ENCODE results near the gene NAT8L. TPM values are rescaled to one million over a fixed set of nuclear protein-coding genes. Genes with fewer than 3 reads are reported as not detected.

NAT8L gene
- total RNA-seq, 4 donors from 2014 or later = 0.14 to 1.9 (median 0.64) TPM; not detected in 1

- Histone ChIP-seq H3K4me1 (peaks cover 0 to 20% (median 11%) of the 10 kb centered on the region in 4 donors), H3K27ac (no peak overlapping the region), H3K9me3 (no peaks in the 10 kb centered on the region), H3K36me3 (no peaks in the 10 kb centered on the region), H3K27me3 (peaks cover 66% of the 10 kb centered on the region), H3K4me3 (no peak overlapping the region)
- WGBS, 2 donors (ENCODE audit: low coverage in 1 of 2) = 41% methylated on average over 42 of the region's 54 CpGs; no CpG with 5 or more reads in 1 of the 2 donors
- intact Hi-C loops (cut with DNase I; ENCODE audit: low total_unique reads) (no loop called here), in situ Hi-C loops (cut with MboI; ENCODE audit: low pct_ligation_motif_present in 1 of 4, low pct_unique_long_range_greater_than_20kb in 1 of 4, low sequenced_read_pairs in 3 of 4) (no loop called here)
- peak; percentile 32 for DNase-seq
- TF ChIP-seq EP300 (IDR thresholded peaks at IDR 0.05; ENCODE audit: low read depth) = no peak
- peak in 2 of 5 experiments; percentile 7 to 40 for TF ChIP-seq CTCF (IDR thresholded peaks at IDR 0.05)
Observed at GRCh38 chr4:2060611-2061185, 1.6 kb downstream of the NAT8L start.

- H3K4me3 ChIP-seq = no peak overlapping the region
Observed at GRCh38 chr4:2061186-2062131, 2.3 kb downstream of the NAT8L start.

GRCh38 chr4:2062168-2062807, 3.2 kb downstream of the NAT8L start:
- TF ChIP-seq EP300 (IDR thresholded peaks at IDR 0.05; ENCODE audit: low read depth) = no peak
- TF ChIP-seq POLR2A (IDR thresholded peaks at IDR 0.05) = no peak
- TF ChIP-seq CTCF (IDR thresholded peaks at IDR 0.05) = no peak
- no peak for TF ChIP-seq POLR2AphosphoS5 (IDR thresholded peaks at IDR 0.05)
- peaks cover 50% of the 10 kb centered on the region for H3K27me3 ChIP-seq
- H3K27ac ChIP-seq = no peak overlapping the region
- in situ Hi-C loops (cut with MboI; ENCODE audit: low pct_ligation_motif_present in 1 of 4, low pct_unique_long_range_greater_than_20kb in 1 of 4, low sequenced_read_pairs in 3 of 4) = no loop called here
- H3K9me3 ChIP-seq = no peaks in the 10 kb centered on the region
- intact Hi-C loops (cut with DNase I; ENCODE audit: low total_unique reads) = no loop called here
- DNase-seq = no peak
- 83% methylated on average over 11 of the region's 11 CpGs; no CpG with 5 or more reads in 1 of the 2 donors for WGBS, 2 donors (ENCODE audit: low coverage in 1 of 2)
- no peaks in the 10 kb centered on the region for H3K36me3 ChIP-seq
- H3K4me3 ChIP-seq = no peak overlapping the region
- H3K4me1 ChIP-seq = peaks cover 0 to 20% (median 11%) of the 10 kb centered on the region in 4 donors

More at GRCh38 chr4:2061186-2062131, 2.3 kb downstream of the NAT8L start:
- H3K4me1 ChIP-seq = peaks cover 0 to 20% (median 11%) of the 10 kb centered on the region in 4 donors
- intact Hi-C loops (cut with DNase I; ENCODE audit: low total_unique reads) (no loop called here), in situ Hi-C loops (cut with MboI; ENCODE audit: low pct_ligation_motif_present in 1 of 4, low pct_unique_long_range_greater_than_20kb in 1 of 4, low sequenced_read_pairs in 3 of 4) (no loop called here)
- no peaks in the 10 kb centered on the region for H3K36me3 ChIP-seq
- H3K27ac ChIP-seq = no peak overlapping the region
- H3K9me3 ChIP-seq = no peaks in the 10 kb centered on the region
- peaks cover 59% of the 10 kb centered on the region for H3K27me3 ChIP-seq
- TF ChIP-seq CTCF (IDR thresholded peaks at IDR 0.05) (no peak), EP300 (IDR thresholded peaks at IDR 0.05; ENCODE audit: low read depth) (no peak), POLR2A (IDR thresholded peaks at IDR 0.05) (no peak), POLR2AphosphoS5 (IDR thresholded peaks at IDR 0.05) (no peak)
- 64% methylated on average over 31 of the region's 42 CpGs; no CpG with 5 or more reads in 1 of the 2 donors for WGBS, 2 donors (ENCODE audit: low coverage in 1 of 2)
- no peak for DNase-seq
